GM19328 (cell line): Measurements from ENCODE around the gene SPINDOC.
"Not testable (repeated sequence)": the region's sequence is repeated elsewhere in the genome, so short reads cannot be mapped to it uniquely, and the experiment has no call there.

Experiments used
- ATAC-seq: cut with Tn5 transposase; IDR thresholded peaks from one replicate; pipeline ENCODE4 v1.9.1; 2021; ENCODE audit warnings: mild to moderate bottlenecking, moderate library complexity; ENCODE audit not compliant: unreplicated experiment

SPINDOC gene

DNA sequence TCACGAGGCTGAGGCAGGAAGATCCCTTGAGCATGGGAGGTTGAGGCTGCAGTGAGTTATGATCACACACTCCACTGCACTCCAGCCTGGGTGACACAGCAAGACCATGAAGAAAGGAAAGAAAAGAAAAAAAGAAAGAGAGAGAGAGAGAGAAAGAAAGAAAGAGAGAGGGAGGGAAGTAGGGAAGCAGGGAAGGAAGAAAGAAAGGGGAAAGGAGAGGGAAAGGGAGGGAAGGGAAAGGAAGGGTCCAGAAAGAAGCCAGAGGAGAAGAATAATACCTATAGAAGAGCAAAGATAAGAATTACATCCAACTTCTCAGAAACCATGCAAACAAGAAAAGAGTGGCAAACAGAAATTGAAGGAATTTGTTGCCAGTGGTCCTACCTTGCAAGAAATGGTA, 27.4 kb upstream of the SPINDOC start:
- no peak for ATAC-seq

GRCh38 chr11:63791495-63792167, 21.6 kb upstream of the SPINDOC start:
- ATAC-seq = no peak

DNA sequence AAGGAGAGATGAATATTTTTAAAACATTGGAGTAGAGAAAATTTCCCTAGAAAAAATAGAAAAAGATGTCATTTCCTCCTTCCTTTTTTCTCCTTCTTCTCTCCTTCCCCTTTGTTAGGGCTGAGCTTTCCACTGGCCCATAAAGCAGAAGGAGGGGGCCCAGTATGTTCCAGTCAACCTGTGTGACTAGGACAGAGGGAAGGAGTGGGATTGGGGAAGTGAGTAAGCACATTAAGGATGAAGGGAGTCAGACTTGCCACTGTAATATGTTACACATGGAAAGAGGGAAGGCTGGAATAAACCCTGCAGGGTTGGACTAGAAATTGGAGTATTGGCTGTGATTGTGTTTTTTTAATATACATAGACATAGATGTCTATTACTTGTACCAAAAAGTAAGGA, 20.1 kb upstream of the SPINDOC start:
- no peak for ATAC-seq

DNA sequence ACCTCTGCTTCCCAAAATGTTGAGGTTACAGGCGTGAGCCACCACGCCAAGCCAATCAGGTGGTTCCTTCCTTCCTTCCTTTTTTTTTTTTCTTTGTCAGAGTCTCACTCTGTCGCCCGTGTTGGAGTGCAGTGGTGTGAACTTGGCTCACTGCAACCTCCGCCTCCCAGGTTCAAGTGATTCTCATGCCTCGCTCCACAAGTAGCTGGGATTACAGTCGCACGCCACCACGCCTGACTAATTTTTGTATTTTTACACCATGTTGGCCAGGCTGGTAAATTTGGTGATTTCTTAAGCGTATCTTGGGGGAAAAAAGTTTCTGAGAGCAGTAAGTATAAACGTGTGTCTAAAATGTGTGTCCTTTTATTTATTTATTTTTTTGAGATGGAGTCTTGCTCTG, 18.2 kb upstream of the SPINDOC start:
- ATAC-seq = no peak

- ATAC-seq = no peak
Measured at GRCh38 chr11:63800921-63801320, 12.3 kb upstream of the SPINDOC start.

GRCh38 chr11:63802637-63803414, 10.4 kb upstream of the SPINDOC start:
- ATAC-seq = no peak

GRCh38 chr11:63804259-63804658, 9.0 kb upstream of the SPINDOC start:
- ATAC-seq = no peak

GRCh38 chr11:63805844-63806415, 7.3 kb upstream of the SPINDOC start:
- no peak for ATAC-seq

DNA sequence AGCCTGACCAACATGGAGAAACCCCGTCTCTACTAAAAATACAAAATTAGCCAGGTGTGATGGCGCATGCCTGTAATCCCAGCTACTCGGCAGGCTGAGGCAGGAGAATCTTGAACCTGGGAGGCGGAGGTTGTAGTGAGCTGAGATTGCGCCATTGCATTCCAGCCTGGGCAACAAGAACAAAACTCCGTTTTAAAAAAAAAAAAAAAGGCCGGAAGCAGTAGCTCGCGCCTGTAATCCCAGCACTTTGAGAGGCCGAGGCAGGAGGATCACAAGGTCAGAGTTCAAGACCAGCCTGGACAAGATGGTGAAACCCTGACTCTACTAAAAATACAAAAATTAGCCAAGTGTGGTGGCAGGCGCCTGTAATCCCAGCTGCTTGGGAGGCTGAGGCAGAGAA, 2.9 kb upstream of the SPINDOC start:
- not testable (repeated sequence) for ATAC-seq

DNA sequence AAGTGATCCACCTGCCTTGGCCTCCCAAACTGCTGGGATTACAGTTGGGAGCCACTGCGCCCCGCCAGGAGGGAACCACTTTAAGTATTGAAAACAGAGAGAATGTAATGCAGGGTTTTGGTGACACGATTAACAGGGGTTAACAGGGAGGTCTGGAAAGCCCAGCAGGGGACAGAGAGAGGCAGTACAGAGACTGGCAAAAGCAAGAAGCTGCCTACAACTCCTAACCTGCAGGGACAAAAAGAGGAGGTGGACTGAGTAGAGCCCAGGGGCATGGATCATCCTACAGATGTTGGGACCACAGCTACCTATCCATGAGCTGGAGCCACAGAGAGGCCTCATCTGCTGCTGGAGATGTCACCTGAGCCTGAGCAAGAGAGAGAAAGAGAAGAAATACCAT, 1.7 kb upstream of the SPINDOC start:
- no peak for ATAC-seq

DNA sequence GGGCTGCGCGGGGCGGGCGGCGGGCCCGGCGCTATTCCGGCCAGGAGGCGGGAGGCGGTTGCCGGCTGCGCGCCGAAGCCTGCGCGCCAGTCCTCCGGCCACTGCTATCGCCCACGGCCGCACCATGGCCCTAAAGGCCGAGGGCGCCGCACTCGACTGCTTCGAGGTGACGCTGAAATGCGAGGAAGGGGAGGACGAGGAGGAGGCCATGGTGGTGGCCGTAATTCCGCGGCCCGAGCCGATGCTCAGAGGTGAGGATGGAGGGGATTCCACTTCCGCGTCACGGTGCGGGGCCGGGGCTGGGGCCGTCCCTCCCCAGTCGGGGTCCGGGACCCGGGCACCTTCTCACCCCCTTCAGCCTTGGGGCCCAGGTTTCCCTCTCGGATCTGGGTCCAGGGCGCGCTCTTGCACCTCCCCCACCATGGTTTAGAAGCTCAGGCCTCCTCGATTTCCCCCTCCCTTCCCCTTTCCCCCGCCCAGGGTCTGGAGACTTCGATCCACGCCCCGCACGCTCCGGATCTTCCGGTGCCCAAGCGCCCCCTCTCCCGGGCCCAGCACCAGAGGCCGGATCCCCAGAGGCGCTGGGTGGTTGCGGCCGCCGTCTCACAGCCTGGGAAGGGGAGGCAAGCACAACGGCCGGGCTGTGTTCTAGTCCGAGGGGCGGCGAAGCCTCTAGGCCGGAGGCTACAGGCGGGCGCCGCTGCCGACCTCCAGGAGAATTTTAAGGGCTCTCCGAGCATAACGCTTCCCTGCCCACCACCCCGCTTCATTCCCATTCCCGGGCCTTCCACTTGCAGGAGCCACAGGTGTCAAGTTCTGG, 517 bp downstream of the SPINDOC start:
- ATAC-seq = peak; percentile 33

DNA sequence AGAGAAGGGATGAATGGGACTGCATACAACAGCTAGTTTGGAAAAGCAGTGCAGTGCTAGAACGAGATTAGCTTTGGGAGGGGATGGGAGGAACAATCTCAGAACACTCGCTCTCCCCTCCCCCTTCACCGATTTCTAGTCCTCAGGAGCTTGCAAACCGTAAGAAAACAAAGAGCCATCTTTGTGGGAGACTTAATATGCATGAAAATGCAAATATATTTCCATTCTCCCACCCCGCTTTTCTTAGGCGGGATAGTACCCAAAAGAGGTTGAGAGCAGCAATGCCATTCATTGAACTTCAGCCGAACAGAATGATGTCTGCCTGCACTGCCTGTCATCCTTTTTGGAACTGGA, 1.1 kb downstream of the SPINDOC start:
- ATAC-seq = no peak

GRCh38 chr11:63816166-63816565, 2.9 kb downstream of the SPINDOC start:
- ATAC-seq = no peak

DNA sequence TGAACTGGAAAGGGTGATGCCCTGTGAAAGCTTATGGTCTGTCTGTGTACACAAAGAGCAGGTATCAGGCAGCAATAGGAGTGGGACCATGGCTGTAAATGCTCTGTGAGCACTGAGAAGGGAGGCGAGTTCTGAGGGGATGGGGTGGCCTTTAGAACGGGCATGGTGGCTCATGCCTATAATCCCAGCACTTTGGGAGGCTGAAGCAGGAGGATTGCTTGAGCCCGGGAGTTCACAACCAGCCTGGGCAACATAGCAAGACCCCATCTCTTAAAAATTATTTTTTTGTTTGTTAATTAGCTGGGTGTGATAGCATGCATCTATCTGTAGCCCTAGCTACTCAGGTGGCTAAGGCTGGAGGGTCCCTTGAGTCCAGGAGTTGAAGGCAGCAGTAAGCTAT, 3.5 kb downstream of the SPINDOC start:
- ATAC-seq = no peak

DNA sequence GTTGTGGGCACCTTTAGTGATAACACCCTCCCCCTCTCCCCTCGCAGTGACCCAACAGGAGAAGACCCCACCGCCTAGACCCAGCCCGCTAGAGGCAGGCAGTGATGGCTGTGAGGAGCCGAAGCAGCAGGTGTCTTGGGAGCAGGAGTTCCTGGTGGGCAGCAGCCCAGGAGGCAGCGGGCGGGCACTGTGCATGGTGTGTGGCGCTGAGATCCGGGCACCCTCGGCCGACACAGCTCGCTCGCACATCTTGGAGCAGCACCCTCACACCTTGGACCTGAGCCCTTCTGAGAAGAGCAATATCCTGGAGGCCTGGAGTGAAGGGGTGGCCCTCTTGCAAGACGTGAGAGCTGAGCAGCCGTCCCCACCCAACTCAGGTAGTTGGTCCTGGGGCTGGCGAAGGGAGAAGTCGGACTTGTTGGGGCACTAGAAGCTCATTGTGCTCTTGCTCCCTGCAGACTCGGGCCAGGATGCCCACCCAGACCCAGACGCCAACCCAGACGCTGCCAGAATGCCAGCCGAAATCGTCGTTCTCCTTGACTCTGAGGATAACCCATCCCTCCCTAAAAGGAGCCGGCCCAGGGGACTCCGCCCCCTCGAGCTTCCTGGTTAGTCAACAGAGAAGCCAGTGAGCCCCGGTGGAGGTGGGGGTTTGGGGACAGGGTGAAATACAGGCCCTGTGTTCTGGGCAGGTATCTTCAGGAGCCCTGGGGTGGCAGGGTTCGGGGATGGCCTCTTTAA, 4.7 kb downstream of the SPINDOC start:
- ATAC-seq = no peak

- ATAC-seq = no peak
Measured at GRCh38 chr11:63818609-63819008, 5.4 kb downstream of the SPINDOC start.

DNA sequence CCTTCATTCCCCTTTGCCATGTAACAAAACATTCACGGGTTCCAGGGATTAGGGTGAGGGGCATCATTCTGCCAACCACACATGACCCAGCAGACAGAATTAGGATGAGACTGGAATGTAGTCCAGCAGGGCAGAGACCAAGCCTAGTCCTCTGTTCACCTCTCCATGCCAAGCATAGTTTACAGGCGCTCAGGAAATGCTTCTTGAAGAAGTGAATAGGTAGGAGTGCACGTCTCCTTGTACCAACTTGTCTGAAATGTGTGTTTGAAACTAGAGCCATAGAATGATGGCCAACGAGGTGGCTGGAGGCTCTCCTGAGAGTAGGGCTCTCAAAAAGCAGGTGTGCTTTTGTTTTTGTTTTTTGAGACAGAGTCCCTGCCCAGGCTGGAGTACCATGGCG, 8.2 kb downstream of the SPINDOC start:
- ATAC-seq = no peak

DNA sequence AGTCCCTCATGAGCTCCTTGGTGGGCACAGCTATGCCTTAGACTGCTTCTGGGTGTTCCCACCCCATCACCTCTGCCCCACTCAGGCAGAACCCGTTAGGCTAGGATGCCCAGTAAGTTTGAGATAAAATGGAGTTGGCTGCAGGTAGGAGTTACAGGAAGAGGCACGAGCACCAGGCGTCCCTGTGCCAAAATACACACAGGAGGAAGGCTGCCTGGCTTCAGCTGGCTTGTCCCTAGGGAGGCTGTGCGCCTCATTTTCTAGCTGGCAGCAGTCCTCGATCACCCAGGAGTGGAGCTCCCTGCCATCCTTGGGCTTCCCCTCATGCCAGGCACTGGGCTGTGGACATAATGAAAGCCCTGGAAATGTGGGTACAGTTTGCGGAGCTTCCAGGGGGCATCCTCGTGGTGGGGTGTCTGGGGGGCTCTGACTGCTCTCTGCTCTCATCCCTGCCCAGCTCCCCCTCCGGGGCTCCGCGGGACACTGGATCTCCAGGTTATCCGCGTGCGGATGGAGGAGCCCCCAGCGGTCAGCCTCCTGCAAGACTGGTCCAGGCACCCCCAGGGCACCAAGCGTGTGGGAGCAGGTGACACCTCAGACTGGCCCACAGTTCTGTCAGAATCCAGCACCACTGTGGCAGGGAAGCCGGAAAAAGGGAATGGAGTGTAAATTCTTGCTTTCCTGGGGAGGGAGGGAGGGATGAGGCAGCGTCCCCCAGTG, 13.4 kb downstream of the SPINDOC start:
- ATAC-seq = no peak

DNA sequence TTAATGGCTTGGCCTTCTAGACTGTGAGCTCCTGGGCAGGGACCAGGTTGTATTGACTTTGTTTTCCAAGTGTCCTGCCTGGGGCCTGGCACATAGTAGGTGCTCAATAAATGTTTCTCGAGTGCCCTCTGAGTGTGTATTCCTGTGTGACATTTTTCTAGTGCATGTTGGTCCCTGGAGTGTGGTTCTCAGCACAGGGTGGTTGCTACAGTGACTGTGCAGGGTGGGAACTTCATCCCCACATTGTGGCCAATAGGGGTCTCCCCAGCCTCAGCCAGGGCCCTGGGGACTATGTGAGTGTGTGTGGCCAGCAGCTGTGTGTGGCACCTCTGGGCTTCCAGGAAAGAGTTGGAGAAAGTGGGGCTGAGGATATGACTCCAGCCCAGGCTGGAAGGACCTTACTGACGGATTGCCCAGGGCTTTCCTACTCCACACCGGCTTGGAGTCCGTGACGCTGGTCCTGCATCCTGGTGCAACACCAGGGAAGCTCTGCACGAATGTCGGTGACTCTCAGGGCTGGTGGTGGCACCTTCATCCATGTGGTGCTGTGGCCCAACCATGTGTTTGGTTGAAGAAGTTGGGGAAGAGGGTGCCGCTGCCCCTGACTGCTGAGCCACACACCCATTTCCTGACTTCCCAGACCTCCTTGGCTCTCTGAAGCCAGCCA, 16.7 kb downstream of the SPINDOC start:
- no peak for ATAC-seq

DNA sequence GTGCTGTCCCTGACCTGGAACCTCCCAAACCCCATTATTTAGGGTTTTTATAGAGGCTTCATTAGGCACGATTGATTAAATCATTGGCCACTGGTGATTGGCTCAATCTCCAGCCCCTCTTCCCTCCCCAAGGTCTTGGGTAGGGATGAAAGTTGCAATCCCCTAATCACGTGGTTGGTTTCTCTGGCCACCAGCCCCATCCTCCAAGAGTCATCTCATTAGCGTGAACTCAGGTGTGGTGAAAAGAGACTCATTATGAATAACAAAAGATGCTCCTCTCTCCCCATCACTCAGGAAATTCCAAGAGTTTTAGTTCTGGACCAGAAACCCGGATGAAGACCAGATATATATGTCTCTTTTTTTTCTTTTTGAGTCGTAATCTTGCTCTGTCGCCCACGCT, 18.1 kb downstream of the SPINDOC start:
- no peak for ATAC-seq
